Measurements from ENCODE around the gene NCF1.
"Not testable (repeated sequence)": the region's sequence is repeated elsewhere in the genome, so short reads cannot be mapped to it uniquely, and the experiment has no call there.

The NCF1 gene

DNA sequence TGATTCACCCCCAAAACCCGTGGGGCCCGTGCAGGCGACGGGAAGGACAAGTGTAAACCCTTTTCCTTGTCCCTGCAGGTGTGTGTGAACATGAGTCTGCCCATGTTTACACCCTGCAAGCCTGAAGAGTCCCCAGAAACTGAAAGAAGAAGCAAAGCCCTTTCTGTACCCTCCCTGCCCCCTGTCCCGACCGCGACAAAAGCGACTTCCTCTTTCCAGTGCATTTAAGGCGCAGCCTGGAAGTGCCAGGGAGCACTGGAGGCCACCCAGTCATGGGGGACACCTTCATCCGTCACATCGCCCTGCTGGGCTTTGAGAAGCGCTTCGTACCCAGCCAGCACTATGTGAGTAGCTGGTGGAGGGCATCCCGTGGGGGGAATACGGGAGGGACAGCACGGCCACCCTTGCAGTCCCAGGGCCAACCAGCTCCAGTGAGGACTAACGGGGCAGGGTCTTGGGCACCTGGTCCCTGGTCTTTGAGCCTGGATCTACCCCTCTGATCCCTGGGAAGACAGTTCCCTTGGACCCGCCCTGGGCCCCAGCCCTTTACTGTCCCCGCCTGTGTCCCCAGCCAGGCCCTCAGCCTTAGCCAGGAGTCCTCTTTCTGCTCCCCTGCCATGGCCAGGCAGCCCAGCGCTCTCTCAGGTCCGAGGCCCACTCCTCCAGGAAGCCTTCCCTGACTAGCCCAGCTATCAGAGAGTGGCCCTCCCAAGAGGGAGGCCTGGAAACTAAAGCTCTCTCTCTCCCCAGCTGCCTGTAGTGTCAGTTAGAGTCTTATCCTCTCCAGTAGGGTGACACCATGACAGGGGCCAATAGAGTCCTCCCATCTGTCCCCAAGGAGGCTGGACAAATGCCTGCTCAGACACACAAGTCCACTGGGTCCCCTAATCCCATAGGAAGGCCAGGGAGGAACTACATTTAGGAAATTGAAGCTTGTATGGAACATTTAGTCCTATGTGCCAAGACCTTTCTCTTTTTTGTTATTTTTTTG is at the start of gene NCF1:
Gene NCF1 (plus strand): TSS at position 252 of the 991 bp plus-strand sequence. CDS start 21 bp downstream, at position 273.
- not testable (repeated sequence) for DNase-seq (ENCODE audit: low spot score)

DNA sequence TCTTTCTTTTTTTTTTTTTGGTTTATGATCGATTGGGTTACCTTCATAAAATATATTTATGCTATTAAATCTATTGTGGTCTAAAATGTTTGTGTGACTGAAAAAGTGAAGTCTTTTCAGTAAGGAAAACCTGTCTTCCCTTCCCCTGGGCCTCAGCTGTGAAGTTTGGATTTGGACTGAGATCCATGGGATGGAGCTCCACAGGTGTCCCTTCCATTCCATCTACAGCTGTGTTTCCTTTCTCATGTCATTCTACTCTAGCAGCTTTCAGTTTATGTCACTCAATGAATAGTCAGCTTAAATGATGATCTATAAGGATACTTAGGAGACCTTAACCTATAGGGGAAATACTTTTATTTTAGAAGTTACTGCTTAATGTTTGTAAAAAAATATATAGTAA is 48.0 kb upstream of the NCF1 start:
- no peak for DNase-seq (ENCODE audit: low spot score)

DNA sequence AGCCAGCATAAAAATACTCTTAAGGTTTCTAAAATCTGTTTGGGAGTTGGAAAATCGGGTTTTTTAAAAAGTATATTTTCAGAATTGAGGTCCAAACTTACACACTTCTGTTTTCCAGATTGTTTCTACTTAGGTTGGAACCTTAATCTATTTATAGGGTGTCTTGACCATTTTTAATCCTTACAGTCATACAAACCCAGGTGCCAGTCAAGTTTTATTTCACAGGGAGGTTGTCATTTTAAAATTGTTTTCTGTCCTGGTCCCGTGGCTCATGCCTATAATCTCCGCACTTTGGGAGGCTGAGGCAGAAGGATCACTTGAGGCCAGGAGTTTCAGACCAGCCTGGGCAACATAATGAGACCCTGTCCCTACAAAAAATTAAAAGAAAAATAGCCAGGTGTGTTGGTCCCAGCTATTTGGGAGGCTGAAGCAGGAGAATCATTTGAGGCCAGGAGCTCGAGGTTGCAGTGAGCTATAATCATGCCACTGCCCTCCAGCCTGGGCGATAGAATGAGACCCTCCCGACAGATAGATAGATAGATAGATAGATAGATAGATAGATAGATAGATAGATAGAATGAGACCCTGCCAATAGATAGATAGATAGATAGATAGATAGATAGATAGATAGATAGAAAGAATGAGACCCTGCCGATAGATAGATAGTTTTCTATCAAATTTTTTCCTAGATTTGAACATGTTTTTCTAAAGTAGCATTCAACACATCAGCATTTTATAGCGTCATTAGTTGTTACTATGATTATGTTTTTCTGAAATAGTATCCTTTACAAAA is 47.3 kb upstream of the NCF1 start:
- DNase-seq (ENCODE audit: low spot score), result no peak

GRCh38 chr7:74728686-74729085 is 45.1 kb upstream of the NCF1 start:
- not testable (repeated sequence) for DNase-seq (ENCODE audit: low spot score)

DNA sequence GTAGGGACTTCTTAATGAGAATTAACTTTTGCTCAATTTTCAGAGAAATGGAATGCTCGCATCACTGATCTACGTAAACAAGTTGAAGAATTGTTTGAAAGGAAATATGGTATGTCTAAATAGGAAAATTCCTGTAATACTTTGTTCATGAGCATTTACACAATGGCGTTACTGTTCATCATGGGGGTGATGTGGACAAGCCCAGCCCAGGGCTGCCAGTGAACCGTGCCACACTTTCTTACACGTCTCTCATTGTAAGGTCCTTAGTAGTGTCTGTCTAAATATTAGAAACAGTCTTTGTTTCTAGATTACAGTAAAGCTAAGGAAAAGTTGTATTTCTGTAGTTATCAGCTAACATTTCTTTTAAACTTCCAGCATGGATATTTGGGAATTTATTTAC is 43.6 kb upstream of the NCF1 start:
- not testable (repeated sequence) for DNase-seq (ENCODE audit: low spot score)

GRCh38 chr7:74739974-74740703 is 33.7 kb upstream of the NCF1 start:
- DNase-seq (ENCODE audit: low spot score), result not testable (repeated sequence)

GRCh38 chr7:74743936-74744557 is 29.8 kb upstream of the NCF1 start:
- DNase-seq (ENCODE audit: low spot score), result not testable (repeated sequence)

DNA sequence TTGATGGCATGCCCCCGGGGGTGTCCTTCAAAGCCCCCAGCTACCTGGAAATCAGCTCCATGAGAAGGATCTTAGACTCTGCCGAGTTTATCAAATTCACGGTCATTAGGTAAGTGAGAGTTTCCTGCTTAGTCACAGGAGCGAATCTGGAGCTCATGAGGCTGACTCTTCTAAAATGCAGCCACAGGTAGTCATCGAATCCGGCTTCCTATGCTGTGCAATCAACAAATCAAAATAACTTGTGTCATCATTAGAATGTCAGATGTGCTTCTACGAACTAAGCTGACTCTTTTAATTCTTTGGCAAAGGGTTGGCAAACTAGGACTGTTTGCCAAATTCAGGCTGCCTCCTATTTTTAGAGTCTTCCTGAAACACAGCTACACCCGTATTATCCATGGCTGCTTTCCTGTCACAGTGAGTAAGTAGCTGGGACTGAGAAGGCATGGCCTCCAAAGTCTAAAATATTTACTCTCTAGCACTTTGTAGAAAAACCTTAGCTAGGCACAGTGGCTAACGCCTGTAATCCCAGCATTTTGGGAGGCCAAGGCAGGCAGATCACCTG is 19.8 kb upstream of the NCF1 start:
- not testable (repeated sequence) for DNase-seq (ENCODE audit: low spot score)

DNA sequence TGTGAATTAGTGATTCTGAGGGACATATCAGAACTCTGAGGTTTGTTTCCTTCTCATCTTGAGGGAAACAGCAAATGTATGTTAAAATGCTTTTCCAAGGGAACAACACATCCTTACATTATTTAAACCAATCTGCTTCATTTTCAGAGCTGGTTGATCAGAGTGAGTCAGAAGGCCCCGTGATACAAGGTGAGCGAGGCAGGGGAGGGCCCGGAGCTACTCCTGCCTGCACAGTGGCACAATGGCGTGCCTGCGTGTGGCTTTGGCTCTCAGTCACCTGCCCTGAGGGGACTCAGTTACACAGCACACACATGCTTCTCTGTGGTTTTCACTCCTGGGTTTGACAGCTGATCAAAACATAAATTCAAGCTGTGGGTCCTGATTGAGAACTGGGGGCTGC is 17.1 kb upstream of the NCF1 start:
- not testable (repeated sequence) for DNase-seq (ENCODE audit: low spot score)

DNA sequence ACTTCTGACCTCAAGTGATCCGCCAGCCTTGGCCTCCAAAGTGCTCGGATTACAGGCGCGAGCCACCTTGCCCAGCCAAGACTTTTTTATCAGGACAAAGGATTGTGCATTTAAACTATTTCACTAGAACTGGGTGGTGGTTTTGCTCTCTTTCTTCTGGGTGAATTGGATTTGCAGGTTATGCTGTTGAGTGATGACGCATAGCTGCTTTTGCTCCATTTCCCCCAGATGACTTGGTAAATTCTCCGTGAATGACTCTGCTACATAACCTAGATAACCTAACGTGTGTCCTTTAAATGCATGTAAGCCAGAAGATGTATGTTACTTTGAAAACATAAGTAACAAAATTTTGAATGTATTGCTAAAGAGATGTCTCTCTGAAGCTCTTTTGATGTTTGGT is 15.5 kb upstream of the NCF1 start:
- not testable (repeated sequence) for DNase-seq (ENCODE audit: low spot score)

DNA sequence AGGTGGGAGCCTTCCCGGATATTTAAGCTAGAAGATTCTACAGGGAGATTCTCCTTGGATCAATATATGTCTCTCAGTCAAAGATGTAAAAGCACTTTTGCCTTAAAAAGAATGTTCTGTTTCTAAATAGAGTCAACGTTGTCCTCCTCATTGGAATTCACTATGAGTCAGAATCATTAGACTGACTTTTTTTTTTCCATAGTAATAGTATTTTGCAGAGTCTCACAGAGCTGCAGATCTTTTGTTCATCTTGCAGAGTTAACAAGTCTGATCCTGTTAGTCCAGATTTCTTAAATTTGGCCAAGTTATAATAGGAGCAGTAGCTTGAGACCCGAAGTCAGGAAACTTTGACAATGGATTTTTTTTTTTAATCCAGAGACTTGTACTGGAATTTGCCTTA is 14.8 kb upstream of the NCF1 start:
- DNase-seq (ENCODE audit: low spot score), result not testable (repeated sequence)

DNA sequence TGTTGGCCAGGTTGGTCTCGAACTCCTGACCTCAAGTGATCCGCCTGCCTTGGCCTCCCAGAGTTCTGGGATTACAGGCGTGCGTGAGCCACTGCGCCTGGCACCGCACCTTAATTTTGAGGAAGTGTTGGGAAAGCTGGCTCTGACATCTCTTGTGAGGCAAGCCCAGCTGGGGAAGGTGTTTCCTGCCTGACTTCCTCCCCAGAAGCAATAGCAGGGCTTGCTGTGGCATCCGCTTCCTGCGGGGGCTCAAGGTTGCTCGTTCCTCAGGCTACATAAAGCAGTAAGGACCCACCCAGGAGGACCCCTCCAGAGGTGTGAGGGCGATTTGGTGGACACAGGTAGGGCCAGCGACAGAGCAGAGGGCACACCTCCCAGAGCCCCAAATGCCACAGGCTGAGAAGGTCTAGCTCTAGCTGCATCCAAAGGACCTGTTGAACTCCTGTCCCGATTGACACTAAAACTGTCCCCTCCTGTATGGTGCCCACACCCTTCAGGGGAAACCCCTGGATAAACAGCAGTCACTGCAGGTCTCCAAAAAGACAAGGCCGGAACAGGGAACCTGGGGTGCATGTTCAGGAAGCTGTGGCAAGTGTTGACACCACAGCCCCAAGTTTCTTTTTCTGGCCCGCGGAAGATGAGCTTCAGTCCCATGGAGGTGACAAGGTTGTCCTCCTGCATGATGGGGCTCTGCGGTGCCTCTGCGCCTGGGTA is 8.4 kb upstream of the NCF1 start:
- DNase-seq (ENCODE audit: low spot score), result not testable (repeated sequence)

GRCh38 chr7:74766509-74766908 is 7.3 kb upstream of the NCF1 start:
- not testable (repeated sequence) for DNase-seq (ENCODE audit: low spot score)

DNA sequence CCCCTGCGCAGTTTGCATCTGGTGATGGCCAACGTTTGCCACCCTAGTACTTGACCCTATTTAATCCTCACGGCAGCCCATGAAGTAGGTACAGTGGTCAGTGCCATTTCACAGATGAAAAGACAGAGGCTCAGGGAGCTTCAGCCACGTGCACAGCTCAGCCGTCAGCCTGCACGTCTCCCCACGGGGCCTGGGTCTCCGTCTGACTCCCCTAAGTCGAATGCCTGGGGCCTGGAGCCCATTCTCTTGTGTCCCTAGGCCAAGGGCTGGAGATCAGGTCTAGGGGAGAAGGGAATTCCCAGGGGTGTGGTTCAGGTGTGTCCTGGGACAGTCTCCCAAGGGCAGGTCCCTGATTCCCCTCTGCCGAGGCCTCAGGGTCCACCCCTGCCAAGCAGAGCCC is 6.8 kb upstream of the NCF1 start:
- DNase-seq (ENCODE audit: low spot score), result not testable (repeated sequence)

- not testable (repeated sequence) for DNase-seq (ENCODE audit: low spot score)
Measured at GRCh38 chr7:74770062-74770461, 3.7 kb upstream of the NCF1 start.

DNA sequence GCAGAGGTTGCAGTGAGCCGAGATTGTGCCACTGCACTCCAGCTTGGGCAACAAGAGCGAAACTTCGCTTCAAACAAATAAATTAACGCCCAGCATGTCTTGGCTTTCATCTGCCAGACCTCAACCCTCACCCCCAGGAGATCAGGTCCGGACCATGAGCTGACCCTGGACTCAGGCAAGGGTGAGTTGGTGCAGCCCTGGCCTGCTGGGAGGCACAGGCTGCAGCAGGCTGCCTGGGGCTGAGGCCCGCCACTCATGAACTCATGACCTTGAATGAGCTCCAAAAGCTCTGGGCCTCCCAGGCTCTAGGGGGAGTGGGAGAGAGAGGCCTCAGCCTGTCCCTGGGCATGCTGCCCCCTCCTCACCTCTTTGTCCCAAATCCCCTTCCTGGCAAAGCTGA is 1.7 kb upstream of the NCF1 start:
- DNase-seq (ENCODE audit: low spot score), result peak; percentile 25

DNA sequence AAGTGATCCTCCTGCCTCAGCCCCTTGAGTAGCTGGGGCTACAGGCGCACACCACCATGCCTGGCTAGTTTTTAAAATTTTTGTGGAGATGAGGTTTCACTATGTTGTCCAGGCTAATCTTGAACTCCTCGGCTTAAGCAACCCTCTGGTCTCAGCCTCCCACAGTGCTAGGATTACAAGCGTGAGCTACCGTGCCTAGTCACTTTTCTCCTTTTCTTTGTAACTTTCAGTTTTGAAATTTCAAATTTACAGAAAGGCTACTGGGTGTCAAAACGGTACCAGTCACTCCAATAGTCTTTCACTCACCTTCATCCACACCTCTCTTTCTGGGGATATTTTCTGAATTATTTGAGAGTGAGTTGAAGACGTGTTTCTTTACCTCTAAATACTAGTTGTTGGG is 1.3 kb downstream of the NCF1 start:
- not testable (repeated sequence) for DNase-seq (ENCODE audit: low spot score)

DNA sequence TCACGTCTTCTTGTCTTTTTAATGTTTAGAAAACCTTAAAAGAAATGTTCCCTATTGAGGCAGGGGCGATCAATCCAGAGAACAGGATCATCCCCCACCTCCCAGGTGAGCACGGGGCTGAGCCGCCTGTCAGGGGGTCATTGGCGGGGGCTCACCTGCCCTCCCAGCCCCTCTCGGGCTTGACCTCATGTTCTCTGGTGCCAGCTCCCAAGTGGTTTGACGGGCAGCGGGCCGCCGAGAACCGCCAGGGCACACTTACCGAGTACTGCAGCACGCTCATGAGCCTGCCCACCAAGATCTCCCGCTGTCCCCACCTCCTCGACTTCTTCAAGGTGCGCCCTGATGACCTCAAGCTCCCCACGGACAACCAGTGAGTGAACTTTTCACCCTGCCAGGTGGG is 5.2 kb downstream of the NCF1 start:
- DNase-seq (ENCODE audit: low spot score), result not testable (repeated sequence)

DNA sequence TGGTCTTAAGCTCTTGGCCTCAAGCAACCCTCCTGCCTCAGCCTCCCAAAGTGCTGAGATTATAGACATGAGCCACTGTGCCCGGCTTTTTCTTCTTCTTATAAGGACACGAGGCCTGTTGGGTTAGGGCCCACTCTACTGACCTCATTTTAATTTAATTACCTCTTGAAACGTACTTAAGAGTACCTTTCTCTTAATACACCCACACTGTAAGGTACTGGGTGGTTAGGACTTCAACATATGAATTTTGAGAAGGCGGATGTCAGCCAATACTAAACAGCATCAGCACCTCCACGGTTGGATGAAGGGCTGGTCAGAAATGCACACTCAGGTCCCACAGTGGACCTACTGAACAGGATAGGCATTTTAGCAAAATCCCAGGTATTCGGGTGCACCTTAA is 7.9 kb downstream of the NCF1 start:
- not testable (repeated sequence) for DNase-seq (ENCODE audit: low spot score)

DNA sequence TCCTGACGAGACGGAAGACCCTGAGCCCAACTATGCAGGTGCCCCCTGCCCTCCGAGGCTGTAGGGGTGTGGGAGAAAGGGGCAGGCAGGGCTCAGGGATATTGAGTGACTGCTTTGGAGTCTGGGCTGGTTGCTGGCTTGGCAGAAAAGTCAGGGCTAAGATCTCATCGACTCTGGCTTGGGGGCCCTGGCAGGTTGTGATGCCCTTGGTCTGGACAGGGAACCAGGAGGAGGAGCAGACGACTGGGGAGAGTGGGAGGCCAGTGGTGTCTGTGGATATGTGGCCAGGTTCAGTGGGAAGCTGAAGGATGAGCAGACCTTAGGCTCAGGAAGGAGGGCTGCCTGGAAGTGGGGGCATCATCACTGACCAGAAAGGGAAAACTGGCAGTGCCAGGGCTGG is 9.8 kb downstream of the NCF1 start:
- peak; percentile 22 for DNase-seq (ENCODE audit: low spot score)
